HFF-Myc (cell line): Measurements from ENCODE around the gene ABHD17C.
"Not testable (repeated sequence)": the region's sequence is repeated elsewhere in the genome, so short reads cannot be mapped to it uniquely, and the experiment has no call there.

Experiments used
- DNase-seq: peaks from one replicate; pipeline ENCODE4 v3.0.0-alpha.2; 2011; ENCODE audit warnings: low read depth; ENCODE audit errors: extremely low read depth
- H3K4me3 ChIP-seq: replicated peaks from 2 replicates; pipeline ENCODE4 v1.5.1; 2011; ENCODE audit warnings: low read depth, mild to moderate bottlenecking, control low read depth, low read length
- TF ChIP-seq, protein P1 (sequence below): IDR thresholded peaks from 2 replicates; pipeline ENCODE4 v1.5.1; 2012; ENCODE audit warnings: mild to moderate bottlenecking, low read depth, low read length, control low read depth; ENCODE audit errors: missing control alignments

Gene ABHD17C

GRCh38 chr15:80754014-80754413, 58.9 kb downstream of the ABHD17C start:
- H3K4me3 ChIP-seq: no peak overlapping the region
- no peak for DNase-seq
- TF ChIP-seq, protein P1, sequence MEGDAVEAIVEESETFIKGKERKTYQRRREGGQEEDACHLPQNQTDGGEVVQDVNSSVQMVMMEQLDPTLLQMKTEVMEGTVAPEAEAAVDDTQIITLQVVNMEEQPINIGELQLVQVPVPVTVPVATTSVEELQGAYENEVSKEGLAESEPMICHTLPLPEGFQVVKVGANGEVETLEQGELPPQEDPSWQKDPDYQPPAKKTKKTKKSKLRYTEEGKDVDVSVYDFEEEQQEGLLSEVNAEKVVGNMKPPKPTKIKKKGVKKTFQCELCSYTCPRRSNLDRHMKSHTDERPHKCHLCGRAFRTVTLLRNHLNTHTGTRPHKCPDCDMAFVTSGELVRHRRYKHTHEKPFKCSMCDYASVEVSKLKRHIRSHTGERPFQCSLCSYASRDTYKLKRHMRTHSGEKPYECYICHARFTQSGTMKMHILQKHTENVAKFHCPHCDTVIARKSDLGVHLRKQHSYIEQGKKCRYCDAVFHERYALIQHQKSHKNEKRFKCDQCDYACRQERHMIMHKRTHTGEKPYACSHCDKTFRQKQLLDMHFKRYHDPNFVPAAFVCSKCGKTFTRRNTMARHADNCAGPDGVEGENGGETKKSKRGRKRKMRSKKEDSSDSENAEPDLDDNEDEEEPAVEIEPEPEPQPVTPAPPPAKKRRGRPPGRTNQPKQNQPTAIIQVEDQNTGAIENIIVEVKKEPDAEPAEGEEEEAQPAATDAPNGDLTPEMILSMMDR: no peak

DNA sequence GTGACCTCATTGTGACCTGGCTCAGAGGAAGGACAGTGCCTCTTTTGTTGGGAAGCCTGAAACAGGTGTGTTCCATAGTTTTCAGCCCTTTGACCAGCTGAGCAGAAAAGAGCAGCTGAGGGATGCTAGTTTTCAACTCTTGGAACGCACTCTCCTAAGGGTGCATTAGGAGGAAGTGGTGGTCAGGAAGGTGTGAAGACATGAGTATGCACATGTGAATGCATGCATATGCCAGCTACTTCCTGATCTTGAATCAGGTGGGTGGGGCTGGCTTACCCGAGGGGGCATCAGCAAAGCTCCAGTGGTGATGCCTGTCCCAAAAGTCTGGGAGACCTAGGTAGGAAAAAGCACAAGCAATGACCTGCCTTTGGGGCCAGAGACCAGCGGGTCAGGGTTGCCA, 60.8 kb downstream of the ABHD17C start:
- no peak for DNase-seq
- no peak overlapping the region for H3K4me3 ChIP-seq
- TF ChIP-seq, protein P1: no peak

DNA sequence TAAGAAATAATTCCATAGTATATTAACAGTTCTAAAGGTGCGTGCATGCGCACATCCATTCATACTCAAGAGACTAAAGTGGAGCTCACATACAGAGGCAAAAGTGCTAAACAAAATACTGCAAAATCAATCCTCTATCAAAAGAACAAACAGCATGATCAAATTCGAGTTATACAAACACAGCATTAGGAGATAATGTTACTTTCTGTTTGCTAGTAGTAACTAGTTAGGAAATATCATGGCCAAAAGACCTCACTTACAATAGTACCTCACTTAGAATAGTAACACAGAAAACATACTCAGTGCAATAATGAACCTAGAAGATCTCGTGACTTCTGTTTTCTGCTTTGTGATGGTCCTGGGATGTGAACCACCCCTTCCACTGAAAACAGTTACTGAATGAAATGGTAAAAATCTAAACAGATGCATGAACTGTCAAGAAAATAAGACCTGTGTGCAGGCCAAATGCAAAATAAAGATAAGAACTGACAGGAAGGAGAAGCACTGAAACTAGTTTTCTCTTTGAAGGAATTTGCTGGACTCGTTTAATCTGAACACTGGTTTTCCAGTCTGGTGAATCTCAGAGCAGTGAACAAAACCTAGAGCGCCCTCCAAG, 63.1 kb downstream of the ABHD17C start:
- TF ChIP-seq, protein P1: no peak
- H3K4me3 ChIP-seq: no peak overlapping the region
- no peak for DNase-seq

DNA sequence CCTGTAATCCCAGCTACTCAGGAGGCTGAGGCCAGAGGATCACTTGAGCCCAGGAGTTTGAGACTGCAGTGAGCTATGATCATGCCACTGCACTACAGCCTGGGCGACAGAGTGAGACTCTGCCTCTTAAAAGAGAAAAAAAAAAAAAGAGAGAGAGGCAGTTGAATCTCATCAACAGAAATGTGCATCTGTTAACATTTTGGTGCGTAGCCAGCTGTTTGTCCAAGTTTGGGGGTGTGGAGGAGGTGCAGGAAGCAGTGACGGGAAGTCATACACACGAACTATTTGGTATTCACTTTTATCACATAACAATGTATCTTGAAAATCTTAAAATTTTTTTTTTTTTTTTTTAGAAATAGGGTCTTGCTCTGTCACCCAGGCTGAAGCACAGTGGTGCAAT, 65.8 kb downstream of the ABHD17C start:
- H3K4me3 ChIP-seq: no peak overlapping the region
- no peak for DNase-seq
- TF ChIP-seq, protein P1: no peak

GRCh38 chr15:80761754-80762153, 66.6 kb downstream of the ABHD17C start:
- H3K4me3 ChIP-seq: no peak overlapping the region
- TF ChIP-seq, protein P1: no peak
- no peak for DNase-seq

GRCh38 chr15:80763235-80763634, 68.1 kb downstream of the ABHD17C start:
- not testable (repeated sequence) for DNase-seq, H3K4me3 ChIP-seq

DNA sequence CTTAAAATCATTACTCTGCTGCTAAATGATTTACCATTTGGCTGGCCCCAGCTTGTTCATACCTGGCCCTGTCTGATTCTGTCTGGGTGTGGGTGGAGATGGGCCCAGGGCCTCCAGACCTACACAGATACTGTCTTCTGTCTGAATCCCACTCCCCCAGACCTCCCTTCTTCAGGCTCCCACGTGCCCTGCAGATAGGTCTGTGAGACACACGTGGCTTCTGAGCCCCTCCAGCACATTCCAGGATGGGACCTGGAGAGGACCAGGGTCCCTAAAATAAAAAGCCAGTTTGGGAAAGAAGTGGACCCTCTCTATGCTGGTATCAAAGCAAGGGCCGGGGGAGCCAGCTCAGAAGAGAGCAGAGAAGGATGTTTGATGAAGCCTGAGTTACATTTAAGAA, 69.4 kb downstream of the ABHD17C start:
- H3K4me3 ChIP-seq: no peak overlapping the region
- DNase-seq: no peak
- TF ChIP-seq, protein P1: no peak
